HG02642 (cell line): Measurements from ENCODE around the gene HS2ST1.
A peak's percentile ranks its signal among the peaks of the same experiment; 100 is the strongest.

Experiments used
- ATAC-seq: cut with Tn5 transposase; IDR thresholded peaks from one replicate; pipeline ENCODE4 v1.9.1; 2021; ENCODE audit warnings: mild to moderate bottlenecking; ENCODE audit not compliant: unreplicated experiment, poor library complexity

HS2ST1 gene

GRCh38 chr1:87150143-87150542, 235.7 kb downstream of the HS2ST1 start:
- no peak for ATAC-seq

- ATAC-seq = peak; percentile 70
Observed at GRCh38 chr1:87151500-87152421, 237.3 kb downstream of the HS2ST1 start.

DNA sequence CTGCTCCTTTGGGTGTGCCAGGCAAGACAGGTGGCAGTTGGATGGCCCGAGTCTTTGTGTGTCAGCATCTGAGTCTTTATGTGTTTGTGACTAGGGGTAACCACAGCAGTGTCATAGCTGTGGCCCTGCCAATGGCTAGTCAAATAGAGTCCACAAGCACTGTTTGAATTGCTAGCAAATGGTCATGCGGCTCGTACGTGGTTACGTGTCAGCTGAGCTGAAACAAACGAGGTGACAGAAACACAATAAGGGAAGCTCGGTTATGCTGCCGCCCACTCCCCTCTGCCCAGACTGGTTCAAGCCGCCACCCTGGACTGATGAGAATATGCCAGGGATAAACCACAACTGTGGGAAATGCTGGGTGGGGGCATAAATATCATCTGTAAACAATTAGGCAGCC, 239.9 kb downstream of the HS2ST1 start:
- ATAC-seq = no peak

DNA sequence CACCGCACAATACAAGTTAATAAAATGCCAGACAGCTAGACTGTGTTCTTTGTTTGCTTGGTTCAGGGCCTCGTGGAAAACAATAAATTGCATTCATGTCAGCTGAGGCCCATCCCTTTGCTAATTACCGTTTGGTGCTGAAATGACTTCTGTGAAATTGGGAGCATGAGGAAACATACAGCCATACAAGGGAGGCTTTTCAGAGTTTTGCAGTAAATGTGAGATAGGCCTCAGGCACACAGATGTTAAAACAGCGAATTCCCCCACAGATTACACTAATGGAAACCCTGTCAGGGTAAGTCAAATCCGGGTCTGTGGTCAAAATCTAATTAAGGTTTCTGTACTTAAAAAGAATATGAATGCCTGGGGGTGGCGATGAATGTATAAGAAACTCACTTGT, 240.7 kb downstream of the HS2ST1 start:
- no peak for ATAC-seq

GRCh38 chr1:87155648-87156047, 241.2 kb downstream of the HS2ST1 start:
- no peak for ATAC-seq

GRCh38 chr1:87156124-87156523, 241.7 kb downstream of the HS2ST1 start:
- no peak for ATAC-seq

- ATAC-seq = no peak
Observed at GRCh38 chr1:87159378-87159915, 245.0 kb downstream of the HS2ST1 start.
